Tibial nerve (tissue), 4 donors: ENCODE results near the gene SIM1. TPM values are rescaled to one million over a fixed set of nuclear protein-coding genes. Genes with fewer than 3 reads are reported as not detected.

Experiments
- DNase-seq, 2 donors: peaks; one replicate each; pipeline ENCODE4 v3.0.0-alpha.2; 2019; ENCODE audit warnings: low spot score in 2 of 2
- H3K27ac ChIP-seq, 4 donors: fragments of 200-600 bp; sonication (generic) in 3 of 4; one replicate each; pipeline ENCODE4 v1.5.1; 2017 to 2019; ENCODE audit warnings: mild to moderate bottlenecking in 1 of 4
- H3K27me3 ChIP-seq, 2 donors: fragments of 200-600 bp; sonication (generic) in 1 of 2; one replicate each; pipeline versions ENCODE4 v1.5.1 to v1.6.0; 2017 to 2019
- H3K36me3 ChIP-seq, 3 donors: fragments of 200-600 bp; sonication (generic); one replicate each; pipeline ENCODE4 v1.5.1; 2018 to 2019
- H3K4me1 ChIP-seq, 4 donors: fragments of 200-600 bp; sonication (generic) in 3 of 4; one replicate each; pipeline ENCODE4 v1.5.1; 2017 to 2019
- H3K4me3 ChIP-seq, 4 donors: fragments of 200-600 bp; sonication (generic) in 3 of 4; one replicate each; pipeline ENCODE4 v1.5.1; 2017 to 2019; ENCODE audit warnings: mild to moderate bottlenecking in 1 of 4, moderate library complexity in 1 of 4
- H3K9me3 ChIP-seq, 4 donors: fragments of 200-600 bp; sonication (generic) in 3 of 4; one replicate each; pipeline ENCODE4 v1.5.1; 2017 to 2019
- EP300 ChIP-seq, 2 donors: sonication (generic); formaldehyde crosslinking; IDR thresholded peaks; one replicate each; pipeline ENCODE4 v1.6.1; 2017; ENCODE audit warnings: antibody characterized with exemption in 2 of 2, mild to moderate bottlenecking in 1 of 2
- POLR2A ChIP-seq, 2 donors: fragments of 450-650 bp; IDR thresholded peaks; one replicate each; pipeline ENCODE4 v1.6.1; 2017; ENCODE audit warnings: antibody characterized with exemption in 2 of 2, mild to moderate bottlenecking in 2 of 2, moderate library complexity in 2 of 2
- WGBS, 2 donors: methylation state at CpG; one replicate each; pipeline ENCODE4 v1.1.5; 2018; 5-methylcytosine and 5-hydroxymethylcytosine counted together
- total RNA-seq, 4 donors: library from RNA; depleted of rRNA; stranded (reverse); fragments of >200 nt; gene quantifications; one replicate each; pipeline ENCODE4 v1.1.0, GENCODE V29; 2016
- TF ChIP-seq, protein P1 (sequence below), 5 experiments: fragments of 200-600 bp in 3 of 5; fragments of 450-650 bp in 2 of 5; sonication (generic) in 3 of 5; IDR thresholded peaks; one replicate each; pipeline ENCODE4 v1.5.1; 2016 to 2019; ENCODE audit warnings: antibody characterized with exemption in 5 of 5, mild to moderate bottlenecking in 3 of 5, moderate library complexity in 2 of 5

SIM1 gene
- total RNA-seq, 4 donors from 2014 or later: not detected

DNA sequence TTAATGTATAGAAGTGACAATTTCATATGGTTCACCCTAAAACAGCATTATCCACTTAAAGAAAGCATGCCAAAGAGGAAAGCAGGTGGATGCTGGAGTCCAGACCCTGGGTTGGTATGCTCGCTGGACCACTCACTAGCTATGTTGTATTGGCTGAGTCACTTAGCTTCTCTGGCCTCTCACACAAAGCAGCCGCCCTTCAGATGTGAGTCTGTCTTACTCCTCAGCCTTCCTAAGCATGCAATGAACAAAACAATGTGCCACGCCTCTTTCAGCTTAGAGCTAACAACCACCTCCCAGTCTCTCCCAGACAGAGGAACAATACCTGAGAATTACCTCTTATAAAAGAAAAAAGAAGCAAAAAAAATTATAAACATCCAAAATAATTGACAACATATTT is 29.4 kb downstream of the SIM1 start:
- Histone ChIP-seq H3K36me3 (no peaks in the 10 kb centered on the region), H3K4me3 (no peak overlapping the region), H3K27ac (no peak overlapping the region), H3K4me1 (no peaks in the 10 kb centered on the region), H3K9me3 (no peaks in the 10 kb centered on the region), H3K27me3 (peaks cover 0 to 36% of the 10 kb centered on the region in 2 donors)
- TF ChIP-seq POLR2A (IDR thresholded peaks at IDR 0.05) (no peak), EP300 (IDR thresholded peaks at IDR 0.05) (no peak)
- TF ChIP-seq, protein P1, sequence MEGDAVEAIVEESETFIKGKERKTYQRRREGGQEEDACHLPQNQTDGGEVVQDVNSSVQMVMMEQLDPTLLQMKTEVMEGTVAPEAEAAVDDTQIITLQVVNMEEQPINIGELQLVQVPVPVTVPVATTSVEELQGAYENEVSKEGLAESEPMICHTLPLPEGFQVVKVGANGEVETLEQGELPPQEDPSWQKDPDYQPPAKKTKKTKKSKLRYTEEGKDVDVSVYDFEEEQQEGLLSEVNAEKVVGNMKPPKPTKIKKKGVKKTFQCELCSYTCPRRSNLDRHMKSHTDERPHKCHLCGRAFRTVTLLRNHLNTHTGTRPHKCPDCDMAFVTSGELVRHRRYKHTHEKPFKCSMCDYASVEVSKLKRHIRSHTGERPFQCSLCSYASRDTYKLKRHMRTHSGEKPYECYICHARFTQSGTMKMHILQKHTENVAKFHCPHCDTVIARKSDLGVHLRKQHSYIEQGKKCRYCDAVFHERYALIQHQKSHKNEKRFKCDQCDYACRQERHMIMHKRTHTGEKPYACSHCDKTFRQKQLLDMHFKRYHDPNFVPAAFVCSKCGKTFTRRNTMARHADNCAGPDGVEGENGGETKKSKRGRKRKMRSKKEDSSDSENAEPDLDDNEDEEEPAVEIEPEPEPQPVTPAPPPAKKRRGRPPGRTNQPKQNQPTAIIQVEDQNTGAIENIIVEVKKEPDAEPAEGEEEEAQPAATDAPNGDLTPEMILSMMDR (IDR thresholded peaks at IDR 0.05): no peak
- 64 to 66% methylated on average over 3 of the region's 3 CpGs for WGBS, 2 donors
- no peak for DNase-seq

DNA sequence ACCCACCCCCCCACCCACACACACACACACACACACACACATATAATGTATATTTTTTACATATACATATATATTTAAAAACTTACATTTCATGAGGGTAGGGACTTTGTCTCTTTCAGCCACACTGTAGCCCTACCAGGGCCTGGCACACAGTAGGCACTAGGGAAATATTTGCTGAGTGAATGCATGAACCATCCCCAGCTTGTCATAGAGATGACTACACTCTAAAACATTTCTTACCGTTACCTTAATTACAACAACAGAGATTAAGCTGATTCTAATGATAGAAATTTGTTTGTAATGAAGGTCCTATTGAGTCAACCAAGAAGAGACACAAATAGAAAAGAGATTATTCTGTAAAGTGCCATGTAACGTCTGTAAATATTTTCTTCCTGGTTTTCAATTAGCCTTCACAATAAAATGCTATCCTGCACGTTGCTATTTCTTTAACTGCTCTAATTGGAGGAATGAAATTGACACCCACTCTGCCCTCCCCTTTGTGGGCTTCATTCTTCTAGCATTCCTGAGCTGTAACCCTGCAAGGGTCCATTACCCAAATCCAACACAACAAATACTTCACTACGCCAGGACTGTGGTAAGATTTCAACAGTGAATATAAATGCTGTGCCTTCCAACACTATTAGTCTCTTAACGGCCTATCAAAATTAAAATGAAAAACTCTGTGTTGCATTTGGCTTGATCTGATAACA is 30.8 kb downstream of the SIM1 start:
- TF ChIP-seq POLR2A (IDR thresholded peaks at IDR 0.05) (no peak), EP300 (IDR thresholded peaks at IDR 0.05) (no peak)
- TF ChIP-seq, protein P1 (IDR thresholded peaks at IDR 0.05): no peak
- DNase-seq: no peak
- Histone ChIP-seq H3K36me3 (no peaks in the 10 kb centered on the region), H3K9me3 (no peaks in the 10 kb centered on the region), H3K4me1 (no peaks in the 10 kb centered on the region), H3K27ac (no peak overlapping the region), H3K4me3 (no peak overlapping the region), H3K27me3 (peaks cover 0 to 33% of the 10 kb centered on the region in 2 donors)
- WGBS, 2 donors: 47 to 56% methylated on average over 5 of the region's 5 CpGs

DNA sequence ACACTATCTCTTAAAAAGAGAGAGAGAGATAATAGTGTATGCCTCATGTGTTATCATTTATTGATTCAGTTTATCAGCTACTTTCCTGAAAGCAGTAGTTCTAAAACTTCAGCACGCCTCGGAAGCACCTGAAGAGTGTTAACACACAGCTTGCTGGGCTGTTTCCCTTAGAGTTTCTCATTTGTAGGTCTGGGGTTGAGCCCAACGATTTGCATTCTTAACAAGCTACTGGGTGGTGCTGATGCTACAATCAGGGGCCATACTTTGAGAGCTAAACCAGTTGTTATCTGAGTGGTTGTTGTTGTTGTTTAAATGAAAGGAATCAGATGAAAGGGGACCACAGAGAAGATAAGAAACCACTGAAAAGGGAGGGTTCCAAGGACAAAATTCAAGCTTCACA is 32.6 kb downstream of the SIM1 start:
- Histone ChIP-seq H3K9me3 (no peaks in the 10 kb centered on the region), H3K27ac (no peak overlapping the region), H3K27me3 (peaks cover 0 to 15% of the 10 kb centered on the region in 2 donors), H3K36me3 (no peaks in the 10 kb centered on the region), H3K4me3 (no peak overlapping the region), H3K4me1 (no peaks in the 10 kb centered on the region)
- WGBS, 2 donors: 56 to 72% methylated on average over 3 of the region's 3 CpGs
- DNase-seq: no peak
- TF ChIP-seq POLR2A (IDR thresholded peaks at IDR 0.05) (no peak), EP300 (IDR thresholded peaks at IDR 0.05) (no peak)
- TF ChIP-seq, protein P1 (IDR thresholded peaks at IDR 0.05): no peak

DNA sequence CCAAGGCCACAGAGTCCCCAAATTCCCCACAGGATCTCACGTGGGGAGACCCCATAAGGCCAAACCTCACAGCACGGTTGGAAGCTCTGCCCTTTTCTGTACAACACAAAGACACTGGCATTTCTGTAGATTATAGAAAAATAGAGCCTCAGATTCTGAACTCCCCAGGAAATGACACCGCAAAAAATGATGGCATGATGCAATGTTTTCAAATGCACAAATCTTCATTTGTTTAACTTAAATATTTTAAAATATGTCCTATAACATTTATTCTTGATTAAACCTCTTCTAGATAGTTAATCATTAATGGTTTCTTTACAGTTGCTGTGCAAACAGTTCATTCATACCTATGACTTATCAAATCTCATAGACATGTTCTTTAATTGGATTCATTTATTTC is 33.8 kb downstream of the SIM1 start:
- H3K4me3 ChIP-seq: no peak overlapping the region
- DNase-seq: no peak
- H3K9me3 ChIP-seq: no peaks in the 10 kb centered on the region
- no peak overlapping the region for H3K27ac ChIP-seq
- TF ChIP-seq, protein P1 (IDR thresholded peaks at IDR 0.05): no peak
- TF ChIP-seq POLR2A (IDR thresholded peaks at IDR 0.05) (no peak), EP300 (IDR thresholded peaks at IDR 0.05) (no peak)
- 35 to 46% methylated on average over 3 of the region's 3 CpGs for WGBS, 2 donors
- no peaks in the 10 kb centered on the region for H3K4me1 ChIP-seq
- peaks cover 0 to 15% of the 10 kb centered on the region in 2 donors for H3K27me3 ChIP-seq
- H3K36me3 ChIP-seq: no peaks in the 10 kb centered on the region

DNA sequence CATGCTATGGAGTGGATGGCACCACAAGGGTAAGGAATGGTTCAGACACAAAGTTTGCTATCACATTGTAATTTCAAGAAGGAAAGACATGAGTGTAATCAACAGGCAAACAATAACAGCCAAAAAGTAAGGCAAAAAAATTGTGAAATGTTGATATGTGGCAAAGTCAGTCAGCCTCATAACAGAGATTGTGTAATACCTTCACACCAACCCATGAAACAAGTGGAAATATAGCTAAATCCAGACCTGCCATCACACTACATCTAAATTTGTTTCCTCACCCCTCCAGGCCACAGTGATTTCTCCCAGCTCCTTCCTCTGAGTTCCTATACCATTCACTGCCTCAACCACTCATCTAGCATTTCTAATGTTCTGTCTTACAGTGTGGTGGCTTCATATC is 37.3 kb downstream of the SIM1 start:
- H3K36me3 ChIP-seq: no peaks in the 10 kb centered on the region
- no peak overlapping the region for H3K4me3 ChIP-seq
- no peak for DNase-seq
- H3K27me3 ChIP-seq: no peaks in the 10 kb centered on the region
- H3K4me1 ChIP-seq: no peaks in the 10 kb centered on the region
- H3K9me3 ChIP-seq: no peaks in the 10 kb centered on the region
- no peak for TF ChIP-seq EP300 (IDR thresholded peaks at IDR 0.05)
- TF ChIP-seq, protein P1 (IDR thresholded peaks at IDR 0.05): no peak
- TF ChIP-seq POLR2A (IDR thresholded peaks at IDR 0.05): no peak
- no peak overlapping the region for H3K27ac ChIP-seq
